Colonic mucosa (tissue), 4 donors: ENCODE measurements around the gene D2HGDH. TPM values are rescaled to one million over a fixed set of nuclear protein-coding genes. Genes with fewer than 3 reads are reported as not detected.

Experiments used
- DNase-seq: peaks from one replicate; pipeline ENCODE4 v3.0.0-alpha.2; 2020
- H3K27ac ChIP-seq: fragments of 200-600 bp; one replicate; pipeline ENCODE4 v1.8.0; 2021
- H3K27me3 ChIP-seq: fragments of 200-600 bp; one replicate; pipeline ENCODE4 v1.8.0; 2021
- H3K36me3 ChIP-seq: fragments of 200-600 bp; one replicate; pipeline ENCODE4 v1.8.0; 2021
- H3K4me1 ChIP-seq: fragments of 200-600 bp; one replicate; pipeline ENCODE4 v1.8.0; 2021; ENCODE audit warnings: mild to moderate bottlenecking
- H3K4me3 ChIP-seq: fragments of 200-600 bp; one replicate; pipeline ENCODE4 v1.8.0; 2021
- H3K9ac ChIP-seq, 2 donors: one replicate each; pipeline ENCODE4 v1.7.0; 2013; ENCODE audit warnings: control low read depth in 2 of 2, low read depth in 2 of 2, low read length in 2 of 2
- H3K9me3 ChIP-seq: fragments of 200-600 bp; one replicate; pipeline ENCODE4 v1.8.0; 2021
- CTCF ChIP-seq: fragments of 200-600 bp; IDR thresholded peaks from one replicate; pipeline ENCODE4 v1.8.0; 2022; ENCODE audit warnings: antibody characterized with exemption, mild to moderate bottlenecking
- intact Hi-C: fragments of 100-400 bp; cut with DNase I; formaldehyde crosslinking; loops from one replicate; pipeline ENCODE4 v1.14.1; 2022
- total RNA-seq, 2 donors: library from RNA; stranded (reverse); fragmentation: NEBNext Ultra II Directional in 1 of 2; extraction: Animal tissue kit (Norgen Biotek cat#: 25700) in 1 of 2; gene quantifications; one replicate each; pipeline ENCODE4 v1.2.1, GENCODE V29; 2021
- donor health status: healthy.
- donor health status: DM: no; HTN: no; CAD: no.
- donor health status: DM: no; HTN: no; CAD: no.

Gene D2HGDH
- total RNA-seq, 2 donors from 2014 or later: 42.0 to 76.6 TPM

GRCh38 chr2:241692448-241692847, 42.0 kb upstream of the D2HGDH start:
- DNase-seq: no peak
- H3K9me3 ChIP-seq: no peaks in the 10 kb centered on the region
- H3K27ac ChIP-seq: no peak overlapping the region
- no peaks in the 10 kb centered on the region for H3K27me3 ChIP-seq
- H3K9ac ChIP-seq: no peak overlapping the region
- H3K4me1 ChIP-seq: no peaks in the 10 kb centered on the region
- intact Hi-C loops: no loop called here
- no peak for TF ChIP-seq CTCF
- no peak overlapping the region for H3K4me3 ChIP-seq
- peaks cover 6% of the 10 kb centered on the region for H3K36me3 ChIP-seq

GRCh38 chr2:241695651-241696050, 38.8 kb upstream of the D2HGDH start:
- Histone ChIP-seq H3K9me3 (no peaks in the 10 kb centered on the region), H3K9ac (no peak overlapping the region), H3K4me1 (peaks cover 3% of the 10 kb centered on the region), H3K27me3 (no peaks in the 10 kb centered on the region), H3K4me3 (no peak overlapping the region), H3K27ac (no peak overlapping the region), H3K36me3 (peaks cover 6% of the 10 kb centered on the region)
- no peak for TF ChIP-seq CTCF
- intact Hi-C loops: no loop called here
- no peak for DNase-seq

- peak overlapping the region; percentile 69 for H3K4me3 ChIP-seq
- no peaks in the 10 kb centered on the region for H3K36me3 ChIP-seq
- peaks cover 12% of the 10 kb centered on the region for H3K4me1 ChIP-seq
- peak overlapping the region; percentile 71 to 95 for H3K9ac ChIP-seq
- intact Hi-C loops: loop anchor here (10.0 kb wide), 1 partner anchor 174 kb away; no protein-coding TSS in a partner anchor
- H3K27ac ChIP-seq: peak overlapping the region; percentile 80
- H3K9me3 ChIP-seq: no peaks in the 10 kb centered on the region
- peak; percentile 23 for TF ChIP-seq CTCF
- H3K27me3 ChIP-seq: no peaks in the 10 kb centered on the region
- no peak for DNase-seq
Measured at GRCh38 chr2:241701149-241701398, 33.4 kb upstream of the D2HGDH start.

- Histone ChIP-seq H3K4me3 (peak within 1 kb of the TSS; percentile 98), H3K27me3 (no peaks in the 10 kb centered on the region), H3K9me3 (no peaks in the 10 kb centered on the region), H3K9ac (peak within 1 kb of the TSS; percentile 74 to 95), H3K36me3 (no peaks in the 10 kb centered on the region), H3K4me1 (peaks cover 12% of the 10 kb centered on the region), H3K27ac (peak within 1 kb of the TSS; percentile 80)
- no peak for TF ChIP-seq CTCF
- intact Hi-C loops: loop anchor here (10.0 kb wide), 1 partner anchor 173 kb away; no protein-coding TSS in a partner anchor
- DNase-seq: peak; percentile 98
Measured at GRCh38 chr2:241701399-241702154, 32.9 kb upstream of the D2HGDH start, which contains the start of gene ING5. Gene ING5, plus strand, starts transcription at chr2:241702039. Its CDS starts 27 bp downstream, at chr2:241702066.

- Histone ChIP-seq H3K4me3 (peak overlapping the region; percentile 98), H3K36me3 (no peaks in the 10 kb centered on the region), H3K27ac (peak overlapping the region; percentile 80), H3K9ac (peak overlapping the region; percentile 74 to 76), H3K27me3 (no peaks in the 10 kb centered on the region), H3K9me3 (no peaks in the 10 kb centered on the region), H3K4me1 (peaks cover 12% of the 10 kb centered on the region)
- intact Hi-C loops: loop anchor here (10.0 kb wide), 1 partner anchor 172 kb away; no protein-coding TSS in a partner anchor
- peak; percentile 39 for TF ChIP-seq CTCF
- DNase-seq: peak; percentile 84
Measured at GRCh38 chr2:241702155-241703031, 32.0 kb upstream of the D2HGDH start.
